GM23338 (cell line): ENCODE data around the gene WDR62.

ENCODE experiments used
- CREB1 ChIP-seq: fragments of 250-450 bp; sonication (Bioruptor Pico); IDR thresholded peaks from 2 replicates; pipeline ENCODE4 v1.5.0; 2020; ENCODE audit warnings: low read depth, mild to moderate bottlenecking, moderate library complexity
- EZH2 ChIP-seq: fragments of 200-600 bp; sonication (generic); IDR thresholded peaks from one replicate; pipeline ENCODE4 v1.8.0; 2017; ENCODE audit warnings: antibody characterized with exemption, mild to moderate bottlenecking, low read depth; ENCODE audit not compliant: unreplicated experiment
- EZH2phosphoT487 ChIP-seq: fragments of 200-600 bp; sonication (generic); IDR thresholded peaks from one replicate; pipeline ENCODE4 v1.8.1; 2018; ENCODE audit warnings: antibody characterized with exemption; ENCODE audit not compliant: unreplicated experiment
- POLR2AphosphoS5 ChIP-seq: IDR thresholded peaks from 2 replicates; pipeline ENCODE4 v1.6.1; 2016; ENCODE audit warnings: antibody characterized with exemption, low read depth
- TF ChIP-seq, protein P1 (sequence below), 2 experiments: fragments of 200-600 bp in 1 of 2; sonication (generic) in 1 of 2; conservative IDR thresholded peaks; 2 replicates each; pipeline versions ENCODE4 v1.5.1 to v1.6.1; 2016 to 2017; ENCODE audit warnings: antibody characterized with exemption in 2 of 2, low read depth in 2 of 2, mild to moderate bottlenecking in 2 of 2, moderate library complexity in 1 of 2
- TF ChIP-seq, protein P2 (sequence below): IDR thresholded peaks from one replicate; pipeline ENCODE4 v1.6.1; 2018; ENCODE audit warnings: antibody characterized with exemption; ENCODE audit not compliant: unreplicated experiment
- TF ChIP-seq, protein P3 (sequence below): IDR thresholded peaks from 2 replicates; pipeline ENCODE4 v1.6.1; 2016; ENCODE audit warnings: antibody characterized with exemption

DNA sequence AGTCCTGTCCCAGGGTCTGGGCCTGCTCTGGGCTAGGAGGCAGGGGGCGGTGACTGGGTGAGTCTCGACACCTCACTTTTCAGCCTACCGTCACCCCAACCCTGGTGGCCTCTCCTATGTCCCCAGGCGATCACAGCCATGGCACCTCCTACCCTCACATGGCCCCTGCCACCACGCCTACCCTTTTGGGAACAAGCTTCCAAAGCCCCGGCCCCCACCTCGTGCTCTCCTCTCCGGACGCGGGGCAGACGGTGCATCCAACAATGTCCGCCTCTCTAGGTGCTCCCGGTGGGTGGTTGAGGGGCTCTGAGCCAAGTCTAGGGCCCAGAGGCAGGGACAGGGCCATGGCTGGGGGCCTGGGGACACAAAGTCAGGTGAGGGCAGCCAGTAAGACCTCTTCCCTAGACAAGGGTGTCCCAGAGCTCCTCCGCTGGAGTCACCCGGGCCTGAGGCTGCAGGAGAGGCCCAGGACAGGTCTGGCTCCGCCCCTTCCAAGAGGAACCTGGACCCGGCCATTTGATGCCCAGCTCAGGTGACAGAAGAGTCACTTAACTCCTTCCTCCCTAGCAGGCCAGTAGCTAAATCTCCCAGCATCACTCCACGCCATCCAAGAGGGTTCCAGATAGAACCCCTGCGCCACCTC, 46.2 kb upstream of the WDR62 start, which contains the start of gene SYNE4:
- TF ChIP-seq, protein P1, sequence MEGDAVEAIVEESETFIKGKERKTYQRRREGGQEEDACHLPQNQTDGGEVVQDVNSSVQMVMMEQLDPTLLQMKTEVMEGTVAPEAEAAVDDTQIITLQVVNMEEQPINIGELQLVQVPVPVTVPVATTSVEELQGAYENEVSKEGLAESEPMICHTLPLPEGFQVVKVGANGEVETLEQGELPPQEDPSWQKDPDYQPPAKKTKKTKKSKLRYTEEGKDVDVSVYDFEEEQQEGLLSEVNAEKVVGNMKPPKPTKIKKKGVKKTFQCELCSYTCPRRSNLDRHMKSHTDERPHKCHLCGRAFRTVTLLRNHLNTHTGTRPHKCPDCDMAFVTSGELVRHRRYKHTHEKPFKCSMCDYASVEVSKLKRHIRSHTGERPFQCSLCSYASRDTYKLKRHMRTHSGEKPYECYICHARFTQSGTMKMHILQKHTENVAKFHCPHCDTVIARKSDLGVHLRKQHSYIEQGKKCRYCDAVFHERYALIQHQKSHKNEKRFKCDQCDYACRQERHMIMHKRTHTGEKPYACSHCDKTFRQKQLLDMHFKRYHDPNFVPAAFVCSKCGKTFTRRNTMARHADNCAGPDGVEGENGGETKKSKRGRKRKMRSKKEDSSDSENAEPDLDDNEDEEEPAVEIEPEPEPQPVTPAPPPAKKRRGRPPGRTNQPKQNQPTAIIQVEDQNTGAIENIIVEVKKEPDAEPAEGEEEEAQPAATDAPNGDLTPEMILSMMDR (conservative IDR thresholded peaks at IDR 0.05; ENCODE audit: low read depth in 2 of 2) = no peak
- TF ChIP-seq, protein P2, sequence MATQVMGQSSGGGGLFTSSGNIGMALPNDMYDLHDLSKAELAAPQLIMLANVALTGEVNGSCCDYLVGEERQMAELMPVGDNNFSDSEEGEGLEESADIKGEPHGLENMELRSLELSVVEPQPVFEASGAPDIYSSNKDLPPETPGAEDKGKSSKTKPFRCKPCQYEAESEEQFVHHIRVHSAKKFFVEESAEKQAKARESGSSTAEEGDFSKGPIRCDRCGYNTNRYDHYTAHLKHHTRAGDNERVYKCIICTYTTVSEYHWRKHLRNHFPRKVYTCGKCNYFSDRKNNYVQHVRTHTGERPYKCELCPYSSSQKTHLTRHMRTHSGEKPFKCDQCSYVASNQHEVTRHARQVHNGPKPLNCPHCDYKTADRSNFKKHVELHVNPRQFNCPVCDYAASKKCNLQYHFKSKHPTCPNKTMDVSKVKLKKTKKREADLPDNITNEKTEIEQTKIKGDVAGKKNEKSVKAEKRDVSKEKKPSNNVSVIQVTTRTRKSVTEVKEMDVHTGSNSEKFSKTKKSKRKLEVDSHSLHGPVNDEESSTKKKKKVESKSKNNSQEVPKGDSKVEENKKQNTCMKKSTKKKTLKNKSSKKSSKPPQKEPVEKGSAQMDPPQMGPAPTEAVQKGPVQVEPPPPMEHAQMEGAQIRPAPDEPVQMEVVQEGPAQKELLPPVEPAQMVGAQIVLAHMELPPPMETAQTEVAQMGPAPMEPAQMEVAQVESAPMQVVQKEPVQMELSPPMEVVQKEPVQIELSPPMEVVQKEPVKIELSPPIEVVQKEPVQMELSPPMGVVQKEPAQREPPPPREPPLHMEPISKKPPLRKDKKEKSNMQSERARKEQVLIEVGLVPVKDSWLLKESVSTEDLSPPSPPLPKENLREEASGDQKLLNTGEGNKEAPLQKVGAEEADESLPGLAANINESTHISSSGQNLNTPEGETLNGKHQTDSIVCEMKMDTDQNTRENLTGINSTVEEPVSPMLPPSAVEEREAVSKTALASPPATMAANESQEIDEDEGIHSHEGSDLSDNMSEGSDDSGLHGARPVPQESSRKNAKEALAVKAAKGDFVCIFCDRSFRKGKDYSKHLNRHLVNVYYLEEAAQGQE = no peak
- TF ChIP-seq, protein P3, sequence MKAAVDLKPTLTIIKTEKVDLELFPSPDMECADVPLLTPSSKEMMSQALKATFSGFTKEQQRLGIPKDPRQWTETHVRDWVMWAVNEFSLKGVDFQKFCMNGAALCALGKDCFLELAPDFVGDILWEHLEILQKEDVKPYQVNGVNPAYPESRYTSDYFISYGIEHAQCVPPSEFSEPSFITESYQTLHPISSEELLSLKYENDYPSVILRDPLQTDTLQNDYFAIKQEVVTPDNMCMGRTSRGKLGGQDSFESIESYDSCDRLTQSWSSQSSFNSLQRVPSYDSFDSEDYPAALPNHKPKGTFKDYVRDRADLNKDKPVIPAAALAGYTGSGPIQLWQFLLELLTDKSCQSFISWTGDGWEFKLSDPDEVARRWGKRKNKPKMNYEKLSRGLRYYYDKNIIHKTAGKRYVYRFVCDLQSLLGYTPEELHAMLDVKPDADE = no peak
- TF ChIP-seq EZH2 (no peak), POLR2AphosphoS5 (peak; percentile 78), CREB1 (CRISPR knock-in tag) (no peak), EZH2phosphoT487 (no peak)
